ENCODE data around the gene CD38. TPM values are rescaled to one million over a fixed set of nuclear protein-coding genes. Genes with fewer than 3 reads are reported as not detected.

CD38 gene
- total and polyA plus RNA-seq, 12 donors: 1.7 to 18.4 (median 11.2) TPM

GRCh38 chr4:15749001-15749400, 29.1 kb upstream of the CD38 start:
- WGBS, 4 donors: 69 to 79% (median 76%) methylated on average over 6 of the region's 6 CpGs
- no peak for DNase-seq
- Histone ChIP-seq H3K27ac (no peak overlapping the region), H3K4me3 (no peak overlapping the region), H3K9me3 (replicated peaks in 1 of 3) (no peaks in the 10 kb centered on the region), H3K27me3 (no peaks in the 10 kb centered on the region), H3K36me3 (replicated peaks in 1 of 2) (no peaks in the 10 kb centered on the region), H3K4me1 (replicated peaks in 1 of 2) (no peaks in the 10 kb centered on the region)
- intact Hi-C loops (cut with DNase I): no loop called here
- no peak for TF ChIP-seq POLR2A (IDR thresholded peaks at IDR 0.05)
- TF ChIP-seq, protein P1, sequence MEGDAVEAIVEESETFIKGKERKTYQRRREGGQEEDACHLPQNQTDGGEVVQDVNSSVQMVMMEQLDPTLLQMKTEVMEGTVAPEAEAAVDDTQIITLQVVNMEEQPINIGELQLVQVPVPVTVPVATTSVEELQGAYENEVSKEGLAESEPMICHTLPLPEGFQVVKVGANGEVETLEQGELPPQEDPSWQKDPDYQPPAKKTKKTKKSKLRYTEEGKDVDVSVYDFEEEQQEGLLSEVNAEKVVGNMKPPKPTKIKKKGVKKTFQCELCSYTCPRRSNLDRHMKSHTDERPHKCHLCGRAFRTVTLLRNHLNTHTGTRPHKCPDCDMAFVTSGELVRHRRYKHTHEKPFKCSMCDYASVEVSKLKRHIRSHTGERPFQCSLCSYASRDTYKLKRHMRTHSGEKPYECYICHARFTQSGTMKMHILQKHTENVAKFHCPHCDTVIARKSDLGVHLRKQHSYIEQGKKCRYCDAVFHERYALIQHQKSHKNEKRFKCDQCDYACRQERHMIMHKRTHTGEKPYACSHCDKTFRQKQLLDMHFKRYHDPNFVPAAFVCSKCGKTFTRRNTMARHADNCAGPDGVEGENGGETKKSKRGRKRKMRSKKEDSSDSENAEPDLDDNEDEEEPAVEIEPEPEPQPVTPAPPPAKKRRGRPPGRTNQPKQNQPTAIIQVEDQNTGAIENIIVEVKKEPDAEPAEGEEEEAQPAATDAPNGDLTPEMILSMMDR (IDR thresholded peaks at IDR 0.05): no peak

GRCh38 chr4:15751153-15751552, 27.0 kb upstream of the CD38 start:
- no peak overlapping the region for H3K4me3 ChIP-seq
- H3K9me3 ChIP-seq (replicated peaks in 1 of 3): no peaks in the 10 kb centered on the region
- H3K27me3 ChIP-seq: no peaks in the 10 kb centered on the region
- no peak overlapping the region for H3K27ac ChIP-seq
- no peaks in the 10 kb centered on the region for H3K4me1 ChIP-seq (replicated peaks in 1 of 2)
- WGBS, 4 donors: 95 to 100% (median 97%) methylated on average over 2 of the region's 2 CpGs
- no peak for DNase-seq
- H3K36me3 ChIP-seq (replicated peaks in 1 of 2): no peaks in the 10 kb centered on the region
- intact Hi-C loops (cut with DNase I): no loop called here
- no peak for TF ChIP-seq POLR2A (IDR thresholded peaks at IDR 0.05)
- TF ChIP-seq, protein P1 (IDR thresholded peaks at IDR 0.05): no peak

DNA sequence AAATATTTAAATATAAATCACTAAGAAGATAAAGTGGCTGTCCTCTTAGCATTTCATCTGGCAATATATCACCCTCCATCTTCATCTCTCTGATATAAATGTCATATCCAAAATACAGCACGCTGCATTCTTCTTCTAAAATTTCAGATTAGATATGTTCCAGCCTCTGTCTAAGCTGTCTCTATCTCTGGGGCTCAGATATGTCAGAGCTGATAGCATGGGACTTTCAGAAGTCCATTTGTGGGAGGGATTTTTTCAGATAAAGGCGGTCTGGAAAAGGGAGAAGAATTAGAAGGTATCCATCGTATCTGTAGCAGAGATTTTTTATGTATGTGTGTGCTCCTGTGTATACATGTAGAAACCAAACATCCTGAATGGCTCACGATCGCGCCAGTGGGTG, 25.0 kb upstream of the CD38 start:
- no peaks in the 10 kb centered on the region for H3K27me3 ChIP-seq
- no peaks in the 10 kb centered on the region for H3K36me3 ChIP-seq (replicated peaks in 1 of 2)
- H3K4me3 ChIP-seq: no peak overlapping the region
- H3K4me1 ChIP-seq (replicated peaks in 1 of 2): no peaks in the 10 kb centered on the region
- H3K9me3 ChIP-seq (replicated peaks in 1 of 3): no peaks in the 10 kb centered on the region
- H3K27ac ChIP-seq: peak overlapping the region in 3 of 5 donors; percentile 21 to 53 (median 23)
- no peak for DNase-seq
- intact Hi-C loops (cut with DNase I): no loop called here
- 82 to 86% (median 83%) methylated on average over 6 of the region's 6 CpGs for WGBS, 4 donors
- TF ChIP-seq POLR2A (IDR thresholded peaks at IDR 0.05): no peak
- TF ChIP-seq, protein P1 (IDR thresholded peaks at IDR 0.05): no peak

GRCh38 chr4:15753786-15754185, 24.3 kb upstream of the CD38 start:
- Histone ChIP-seq H3K36me3 (replicated peaks in 1 of 2) (no peaks in the 10 kb centered on the region), H3K4me3 (no peak overlapping the region), H3K27me3 (no peaks in the 10 kb centered on the region), H3K9me3 (replicated peaks in 1 of 3) (no peaks in the 10 kb centered on the region), H3K4me1 (replicated peaks in 1 of 2) (no peaks in the 10 kb centered on the region), H3K27ac (peak overlapping the region in 2 of 5 donors; percentile 23 to 53)
- DNase-seq: peak; percentile 45 to 87 (median 66)
- 38 to 48% (median 46%) methylated on average over 4 of the region's 4 CpGs for whole genome bisulfite sequencing, 4 donors
- intact Hi-C loops (cut with DNase I): no loop called here
- TF ChIP-seq, protein P1 (IDR thresholded peaks at IDR 0.05): no peak
- TF ChIP-seq POLR2A (IDR thresholded peaks at IDR 0.05): no peak

All from adrenal gland (tissue), 12 donors.